NCI-H2171 (cell line): Measurements from ENCODE around the gene SLC35E2B.
"Not testable (repeated sequence)": the region's sequence is repeated elsewhere in the genome, so short reads cannot be mapped to it uniquely, and the experiment has no call there.

Experiments
- DNase-seq: peaks from one replicate; lab custom pipeline; 2025; lab: John Stamatoyannopoulos, UW

The SLC35E2B gene

DNA sequence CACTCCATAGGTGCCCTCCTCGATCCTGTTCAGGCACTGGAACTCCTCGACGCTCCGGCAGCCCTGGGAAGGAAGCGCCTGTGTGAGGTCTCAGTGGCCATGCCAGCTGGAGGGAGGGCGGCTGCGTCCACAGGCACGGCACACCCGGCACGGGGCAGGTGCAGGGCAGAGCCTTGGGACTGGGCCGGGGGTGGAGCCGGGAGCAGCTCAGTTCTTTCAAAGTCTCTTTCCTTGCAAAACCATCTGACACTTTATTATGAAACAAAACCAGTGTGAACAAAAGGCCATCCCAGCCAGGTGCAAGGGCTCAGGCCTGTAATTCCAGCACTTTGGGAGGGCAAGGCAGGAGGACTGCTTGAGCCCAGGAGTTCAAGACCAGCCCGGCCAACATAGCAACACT lies 54.1 kb downstream of the SLC35E2B start:
- DNase-seq = not testable (repeated sequence)

DNA sequence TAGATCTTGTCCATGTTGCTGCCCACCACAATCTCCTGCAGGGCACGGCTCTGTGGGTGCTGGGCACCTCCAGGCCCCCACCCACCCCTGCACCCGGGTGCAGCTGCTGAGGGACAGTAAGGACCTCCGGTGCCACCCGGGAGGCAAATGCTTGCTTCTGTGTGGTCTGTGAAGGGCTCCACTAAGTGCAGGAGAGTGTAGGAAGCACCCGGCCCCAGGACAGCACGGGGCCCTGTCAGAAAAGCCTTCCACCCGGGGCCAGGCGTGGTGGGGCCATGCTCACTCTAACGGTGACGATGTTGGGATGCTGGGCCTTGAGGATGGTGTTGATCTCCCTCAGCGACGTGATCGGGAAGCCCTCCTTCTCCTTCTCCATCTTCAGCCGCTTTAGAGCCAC lies 55.1 kb downstream of the SLC35E2B start:
- not testable (repeated sequence) for DNase-seq

GRCh38 chr1:1636621-1637478 lies 55.7 kb downstream of the SLC35E2B start:
- not testable (repeated sequence) for DNase-seq

DNA sequence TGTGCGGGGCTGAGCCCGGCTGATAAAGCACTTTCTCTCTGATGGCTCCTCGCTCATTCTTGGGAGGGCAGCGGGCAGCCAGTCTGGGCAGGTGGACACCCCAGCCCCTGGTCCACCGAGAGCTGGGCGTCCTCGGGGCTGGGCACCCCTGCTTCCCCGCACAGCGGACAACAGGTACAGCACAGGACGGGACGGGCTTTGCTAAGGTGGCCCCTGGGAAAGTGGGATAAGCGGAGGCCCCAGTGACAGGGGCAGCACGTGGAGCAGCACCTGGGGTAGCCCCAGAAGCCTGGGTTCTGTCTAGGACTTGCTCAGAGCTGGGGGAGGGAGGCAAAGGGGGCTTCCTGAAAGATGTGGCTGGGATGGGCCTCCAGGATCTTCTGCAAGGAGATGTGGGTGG lies 58.0 kb downstream of the SLC35E2B start:
- not testable (repeated sequence) for DNase-seq

DNA sequence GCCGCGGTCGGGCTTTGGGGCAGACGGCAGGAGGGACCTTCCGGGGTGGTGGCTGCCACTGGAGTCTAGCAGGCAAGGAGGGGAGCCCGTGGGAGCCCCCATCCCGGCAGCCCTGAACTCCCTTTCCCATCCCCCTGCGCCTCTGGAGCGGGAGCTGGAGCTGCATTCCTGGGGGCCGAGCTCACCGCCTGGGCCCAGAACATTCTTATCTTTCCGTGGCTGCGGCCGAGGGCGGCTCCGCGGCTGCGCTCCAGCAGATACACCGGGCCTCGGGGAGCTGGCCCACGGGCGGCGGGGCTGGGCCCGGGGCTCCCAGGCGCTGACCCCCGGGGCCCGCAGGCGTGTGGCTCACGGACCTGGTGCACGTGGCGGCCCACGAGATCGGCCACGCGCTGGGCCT lies 59.2 kb downstream of the SLC35E2B start:
- DNase-seq = not testable (repeated sequence)

DNA sequence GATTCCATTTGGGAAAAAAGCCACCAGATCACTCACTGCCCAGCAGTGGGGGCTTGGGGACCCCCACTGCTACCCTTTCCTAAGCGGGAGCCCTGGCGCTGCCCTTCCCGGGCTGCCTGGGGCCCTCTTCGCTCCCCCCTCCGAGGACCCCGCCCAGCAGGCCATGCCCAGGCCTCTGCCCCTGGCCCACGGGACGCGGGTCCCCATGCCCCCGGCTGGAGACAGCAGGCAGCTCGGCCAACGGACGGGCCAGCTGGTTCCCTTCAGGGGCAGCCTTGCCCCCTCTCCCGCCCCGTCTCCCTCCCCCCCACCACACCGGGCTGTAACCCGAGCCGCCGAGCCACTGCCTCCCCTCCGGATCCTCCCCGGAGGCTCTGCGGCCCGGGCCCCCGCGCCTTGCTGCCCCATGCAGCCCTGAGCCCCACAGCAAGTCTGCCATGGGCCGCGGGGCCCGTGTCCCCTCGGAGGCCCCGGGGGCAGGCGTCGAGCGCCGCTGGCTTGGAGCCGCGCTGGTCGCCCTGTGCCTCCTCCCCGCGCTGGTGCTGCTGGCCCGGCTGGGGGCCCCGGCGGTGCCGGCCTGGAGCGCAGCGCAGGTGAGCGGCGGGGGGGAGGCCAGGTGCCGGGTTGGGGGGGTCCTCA lies 60.7 kb downstream of the SLC35E2B start, which contains the start of gene MMP23B:
Gene MMP23B (plus strand): TSS at position 392 of the 639 bp plus-strand sequence. CDS start 46 bp downstream, at position 438.
- no peak for DNase-seq

GRCh38 chr1:1630965-1631781 lies 61.4 kb downstream of the SLC35E2B start:
- peak; percentile 9 for DNase-seq

DNA sequence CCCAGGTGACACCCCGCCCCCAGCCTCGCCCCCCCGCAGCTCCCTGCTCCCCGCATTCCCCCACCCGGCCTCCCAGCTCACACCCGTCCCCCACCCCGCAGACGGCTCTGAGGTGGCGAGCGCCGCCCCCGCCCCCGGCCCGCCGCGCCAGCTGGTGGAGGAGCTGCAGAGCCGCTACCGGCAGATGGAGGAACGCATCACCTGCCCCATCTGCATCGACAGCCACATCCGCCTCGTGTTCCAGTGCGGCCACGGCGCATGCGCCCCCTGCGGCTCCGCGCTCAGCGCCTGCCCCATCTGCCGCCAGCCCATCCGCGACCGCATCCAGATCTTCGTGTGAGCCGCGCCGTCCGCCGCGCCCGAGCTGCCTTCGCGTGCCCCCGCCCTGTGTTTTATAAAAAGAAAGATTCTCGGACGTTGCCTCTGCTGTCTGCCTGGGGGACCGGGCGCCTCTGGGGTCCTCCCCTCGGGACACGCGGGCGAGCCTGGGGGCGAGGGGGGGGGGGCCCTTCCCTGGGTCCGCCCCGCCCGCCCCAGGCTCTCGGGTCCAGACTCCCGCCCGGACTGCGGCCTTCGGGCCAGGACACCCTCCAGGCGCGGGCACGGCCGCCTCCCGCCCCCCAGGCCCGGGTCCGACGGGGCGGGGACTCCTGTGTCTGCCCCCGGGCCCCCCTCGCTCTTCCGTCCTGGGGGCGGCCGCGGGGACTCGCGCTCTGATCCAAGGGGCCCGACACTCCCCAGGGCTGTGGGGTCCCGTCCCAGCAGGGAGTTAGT lies 62.2 kb downstream of the SLC35E2B start:
- peak; percentile 93 for DNase-seq

- DNase-seq = no peak
Measured at GRCh38 chr1:1629430-1630190, 63.0 kb downstream of the SLC35E2B start.

DNA sequence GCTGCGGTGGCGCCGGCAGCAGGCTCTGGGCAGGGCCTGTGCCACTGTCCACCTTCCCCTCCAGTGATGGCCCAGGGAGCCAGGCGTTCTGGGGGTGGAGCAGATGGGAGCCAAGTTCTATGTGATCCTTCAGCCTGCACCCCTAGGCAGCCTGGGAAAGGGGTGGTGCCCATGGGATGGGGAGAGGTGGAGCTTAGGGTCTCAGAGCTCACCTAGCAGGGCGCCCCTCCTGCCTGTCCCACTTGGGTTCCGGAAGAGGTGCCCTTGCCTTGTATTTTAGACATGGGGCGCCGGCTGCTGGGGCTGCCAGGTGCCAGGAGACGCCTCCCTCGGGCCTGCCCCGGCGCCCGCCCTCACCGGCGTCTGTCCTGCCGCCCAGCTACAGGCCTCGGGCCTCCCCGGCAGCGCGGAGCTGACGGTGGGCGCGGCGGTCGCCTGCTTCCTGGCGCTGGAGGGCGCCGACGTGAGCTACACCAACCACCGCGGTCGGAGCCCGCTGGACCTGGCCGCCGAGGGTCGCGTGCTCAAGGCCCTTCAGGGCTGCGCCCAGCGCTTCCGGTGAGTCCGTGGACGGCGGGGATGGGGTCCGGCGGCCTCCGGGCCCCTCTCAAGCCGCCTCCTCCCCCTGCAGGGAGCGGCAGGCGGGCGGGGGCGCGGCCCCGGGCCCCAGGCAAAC lies 63.7 kb downstream of the SLC35E2B start:
- peak; percentile 43 for DNase-seq

DNA sequence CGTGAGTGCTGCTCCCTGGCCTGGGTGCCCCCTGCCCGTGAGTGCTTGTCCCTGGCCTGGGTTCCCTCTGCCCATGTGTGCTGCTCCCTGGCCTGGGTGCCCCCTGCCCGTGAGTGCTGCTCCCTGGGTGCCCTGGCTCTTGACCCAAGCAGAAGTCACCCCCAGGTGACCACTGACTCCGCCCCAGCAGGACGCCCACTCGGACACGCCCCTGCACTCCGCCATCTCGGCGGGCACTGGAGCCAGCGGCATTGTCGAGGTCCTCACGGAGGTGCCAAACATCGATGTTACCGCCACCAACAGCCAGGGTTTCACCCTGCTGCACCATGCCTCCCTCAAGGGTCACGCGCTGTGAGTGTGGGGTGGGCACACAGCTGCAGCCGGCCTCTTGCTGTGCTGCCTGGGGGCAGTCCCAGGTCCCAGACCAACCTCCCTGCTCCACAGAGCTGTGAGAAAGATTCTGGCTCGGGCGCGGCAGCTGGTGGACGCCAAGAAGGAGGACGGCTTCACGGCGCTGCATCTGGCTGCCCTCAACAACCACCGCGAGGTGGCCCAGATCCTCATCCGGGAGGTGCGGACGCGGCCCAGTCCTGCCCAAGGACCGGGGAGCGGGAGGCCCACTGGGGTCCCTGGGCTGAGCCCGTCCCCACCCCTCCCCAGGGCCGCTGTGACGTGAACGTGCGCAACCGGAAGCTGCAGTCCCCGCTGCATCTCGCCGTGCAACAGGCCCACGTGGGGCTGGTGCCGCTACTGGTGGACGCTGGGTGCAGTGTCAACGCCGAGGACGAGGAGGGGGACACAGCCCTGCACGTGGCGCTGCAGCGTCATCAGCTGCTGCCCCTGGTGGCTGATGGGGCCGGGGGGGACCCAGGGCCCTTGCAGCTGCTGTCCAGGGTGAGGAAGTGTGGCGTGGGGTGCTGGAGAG lies 64.5 kb downstream of the SLC35E2B start:
- no peak for DNase-seq

GRCh38 chr1:1627261-1627828 lies 65.2 kb downstream of the SLC35E2B start:
- DNase-seq = no peak

GRCh38 chr1:1626207-1627141 lies 66.1 kb downstream of the SLC35E2B start:
- no peak for DNase-seq

GRCh38 chr1:1625824-1626206 lies 66.8 kb downstream of the SLC35E2B start:
- DNase-seq = no peak

GRCh38 chr1:1625404-1625775 lies 67.2 kb downstream of the SLC35E2B start:
- no peak for DNase-seq

- peak; percentile 8 for DNase-seq
Measured at GRCh38 chr1:1624443-1625403, 67.9 kb downstream of the SLC35E2B start.
